SK-N-SH treated with all-trans-retinoic acid at 6 μM for 48 hours (cell line): ENCODE measurements around the gene TCAP.

Experiments used
- ATAC-seq: fragments of 200-7000 bp; cut with Tn5 transposase; 3 replicates; pipeline ENCODE4 v1.9.1; 2020; ENCODE audit warnings: mild to moderate bottlenecking, moderate library complexity
- ARNTL ChIP-seq: fragments of 450-650 bp; formaldehyde crosslinking; IDR thresholded peaks from 2 replicates; pipeline ENCODE4 v1.5.0; 2020; ENCODE audit warnings: low read depth, mild to moderate bottlenecking, moderate library complexity, borderline replicate concordance
- BACH2 ChIP-seq: fragments of 250-450 bp; sonication (Bioruptor Pico); IDR thresholded peaks from 2 replicates; pipeline ENCODE4 v1.9.0; 2021; ENCODE audit warnings: mild to moderate bottlenecking, borderline replicate concordance
- CREB5 ChIP-seq: fragments of 250-450 bp; sonication (Bioruptor Pico); IDR thresholded peaks from 2 replicates; pipeline ENCODE4 v1.5.1; 2020; ENCODE audit warnings: low read depth, mild to moderate bottlenecking, moderate library complexity
- CSDC2 ChIP-seq: fragments of 250-450 bp; sonication (Bioruptor Pico); IDR thresholded peaks from 2 replicates; pipeline ENCODE4 v1.5.0; 2020; ENCODE audit warnings: mild to moderate bottlenecking, moderate library complexity
- CSRNP3 ChIP-seq: fragments of 250-450 bp; sonication (Bioruptor Pico); IDR thresholded peaks from 2 replicates; pipeline ENCODE4 v1.5.1; 2021; ENCODE audit warnings: mild to moderate bottlenecking, moderate library complexity
- ESRRG ChIP-seq: fragments of 250-450 bp; sonication (Bioruptor Pico); IDR thresholded peaks from 2 replicates; pipeline ENCODE4 v1.6.1; 2021; ENCODE audit warnings: mild to moderate bottlenecking
- GLIS3 ChIP-seq: fragments of 250-450 bp; sonication (Bioruptor Pico); IDR thresholded peaks from 2 replicates; pipeline ENCODE4 v1.5.0; 2020; ENCODE audit warnings: mild to moderate bottlenecking, moderate library complexity
- ISL1 ChIP-seq: fragments of 250-450 bp; sonication (Bioruptor Pico); IDR thresholded peaks from 2 replicates; pipeline ENCODE4 v2.1.2; 2022; ENCODE audit warnings: mild to moderate bottlenecking, moderate library complexity
- OSR1 ChIP-seq: fragments of 250-450 bp; sonication (Bioruptor Pico); IDR thresholded peaks from 2 replicates; pipeline ENCODE4 v1.8.0; 2022; ENCODE audit warnings: moderate library complexity, mild to moderate bottlenecking, inconsistent platforms
- PATZ1 ChIP-seq: fragments of 250-450 bp; sonication (Bioruptor Pico); IDR thresholded peaks from 2 replicates; pipeline ENCODE4 v1.8.0; 2020; ENCODE audit warnings: mild to moderate bottlenecking, moderate library complexity, borderline replicate concordance
- POU6F1 ChIP-seq: fragments of 250-450 bp; sonication (Bioruptor Pico); IDR thresholded peaks from 2 replicates; pipeline ENCODE4 v1.8.0; 2021; ENCODE audit warnings: low read depth, mild to moderate bottlenecking, moderate library complexity, borderline replicate concordance
- PPARA ChIP-seq: fragments of 250-450 bp; sonication (Bioruptor Pico); IDR thresholded peaks from 2 replicates; pipeline ENCODE4 v1.5.0; 2020; ENCODE audit warnings: mild to moderate bottlenecking, borderline replicate concordance
- RARB ChIP-seq: fragments of 250-450 bp; sonication (Bioruptor Pico); IDR thresholded peaks from 2 replicates; pipeline ENCODE4 v1.8.0; 2021; ENCODE audit warnings: mild to moderate bottlenecking, moderate library complexity
- SNAI2 ChIP-seq: fragments of 250-450 bp; sonication (Bioruptor Pico); IDR thresholded peaks from 2 replicates; pipeline ENCODE4 v1.5.0; 2020; ENCODE audit warnings: mild to moderate bottlenecking, moderate library complexity
- TCF4 ChIP-seq: fragments of 250-450 bp; sonication (Bioruptor Pico); IDR thresholded peaks from 2 replicates; pipeline ENCODE4 v1.8.0; 2021; ENCODE audit warnings: mild to moderate bottlenecking, moderate library complexity, borderline replicate concordance
- TOX ChIP-seq: fragments of 250-450 bp; sonication (Bioruptor Pico); IDR thresholded peaks from 2 replicates; pipeline ENCODE4 v1.8.0; 2021; ENCODE audit warnings: mild to moderate bottlenecking, moderate library complexity, borderline replicate concordance
- ZC3H10 ChIP-seq: fragments of 250-450 bp; sonication (Bioruptor Pico); IDR thresholded peaks from 2 replicates; pipeline ENCODE4 v1.5.1; 2021; ENCODE audit warnings: mild to moderate bottlenecking, moderate library complexity
- ZFP3 ChIP-seq: fragments of 250-450 bp; sonication (Bioruptor Pico); IDR thresholded peaks from 2 replicates; pipeline ENCODE4 v1.5.0; 2020; ENCODE audit warnings: mild to moderate bottlenecking, moderate library complexity
- ZFP30 ChIP-seq: fragments of 450-650 bp; formaldehyde crosslinking; IDR thresholded peaks from 2 replicates; pipeline ENCODE4 v1.5.0; 2022; ENCODE audit warnings: mild to moderate bottlenecking, moderate library complexity
- ZNF70 ChIP-seq: fragments of 450-650 bp; formaldehyde crosslinking; IDR thresholded peaks from 2 replicates; pipeline ENCODE4 v1.5.0; 2020; ENCODE audit warnings: mild to moderate bottlenecking, moderate library complexity
- ZNF8 ChIP-seq: fragments of 450-650 bp; formaldehyde crosslinking; IDR thresholded peaks from 2 replicates; pipeline ENCODE4 v1.5.0; 2020; ENCODE audit warnings: mild to moderate bottlenecking, moderate library complexity

The TCAP gene

GRCh38 chr17:39659279-39660010 is 5.7 kb upstream of the TCAP start:
- no peak for ATAC-seq
- TF ChIP-seq RARB (no peak), CSRNP3 (no peak), ISL1 (CRISPR knock-in tag) (no peak), ZNF70 (CRISPR knock-in tag) (no peak), POU6F1 (no peak), PATZ1 (CRISPR knock-in tag) (no peak), SNAI2 (CRISPR knock-in tag) (no peak), ARNTL (no peak), CREB5 (CRISPR knock-in tag) (no peak), BACH2 (CRISPR knock-in tag) (no peak), ZC3H10 (CRISPR knock-in tag) (no peak), ESRRG (no peak), TCF4 (CRISPR knock-in tag) (no peak), ZFP30 (CRISPR knock-in tag) (no peak), CSDC2 (CRISPR knock-in tag) (no peak)

- ATAC-seq, result no peak
- TF ChIP-seq ESRRG, result no peak
- no peak for TF ChIP-seq SNAI2 (CRISPR knock-in tag)
- TF ChIP-seq ZNF8 (CRISPR knock-in tag), result no peak
- no peak for TF ChIP-seq BACH2 (CRISPR knock-in tag)
- TF ChIP-seq OSR1 (CRISPR knock-in tag), result no peak
- TF ChIP-seq, all 23 proteins: peak for 0
These were observed 5.2 kb upstream of the TCAP start for GRCh38 chr17:39660011-39660360.

- TF ChIP-seq POU6F1 (no peak), TCF4 (CRISPR knock-in tag) (no peak), CSDC2 (CRISPR knock-in tag) (no peak), ARNTL (no peak), SNAI2 (CRISPR knock-in tag) (no peak), ISL1 (CRISPR knock-in tag) (no peak), PPARA (CRISPR knock-in tag) (no peak), GLIS3 (no peak), TOX (no peak), CSRNP3 (no peak), ZC3H10 (CRISPR knock-in tag) (no peak), CREB5 (CRISPR knock-in tag) (no peak), OSR1 (CRISPR knock-in tag) (no peak), RARB (no peak), ESRRG (no peak), ZFP30 (CRISPR knock-in tag) (no peak), BACH2 (CRISPR knock-in tag) (no peak), ZFP3 (CRISPR knock-in tag) (no peak), PATZ1 (CRISPR knock-in tag) (no peak), ZNF8 (CRISPR knock-in tag) (no peak)
- no peak for ATAC-seq
These were observed 4.5 kb upstream of the TCAP start for GRCh38 chr17:39660397-39661385.
